ENCODE measurements around the gene CDH15. TPM values are rescaled to one million over a fixed set of nuclear protein-coding genes. Genes with fewer than 3 reads are reported as not detected.

CDH15 gene
- total RNA-seq, 1 experiment from 2014 or later = 0.46 TPM

- TF ChIP-seq FOXP4 (CRISPR knock-in tag; IDR thresholded peaks at IDR 0.05) (no peak), ZNF425 (CRISPR knock-in tag; conservative IDR thresholded peaks at IDR 0.05) (no peak), SMAD4 (CRISPR knock-in tag; IDR thresholded peaks at IDR 0.05) (no peak), GTF2I (CRISPR knock-in tag; conservative IDR thresholded peaks at IDR 0.05) (no peak), HMGXB4 (CRISPR knock-in tag; IDR thresholded peaks at IDR 0.05) (no peak), TP53 (CRISPR knock-in tag; IDR thresholded peaks at IDR 0.05) (no peak), E2F5 (CRISPR knock-in tag; IDR thresholded peaks at IDR 0.05) (no peak), ZNF121 (CRISPR knock-in tag; IDR thresholded peaks at IDR 0.05) (no peak), ZNF423 (CRISPR knock-in tag; IDR thresholded peaks at IDR 0.05) (no peak), SMAD3 (CRISPR knock-in tag; IDR thresholded peaks at IDR 0.05; ENCODE audit: borderline replicate concordance) (no peak), ESRRA (CRISPR knock-in tag; IDR thresholded peaks at IDR 0.05; ENCODE audit: borderline replicate concordance) (no peak)
Measured at GRCh38 chr16:89179148-89179484, 7.6 kb downstream of the CDH15 start (continued).

GRCh38 chr16:89179656-89180315, 8.2 kb downstream of the CDH15 start:
- H3K4me1 Mint-ChIP-seq = no peaks in the 10 kb centered on the region
- no peaks in the 10 kb centered on the region for H3K36me3 Mint-ChIP-seq
- ChIA-PET POLR2A (interaction anchor here (0.7 kb wide), 1 partner anchor 120 kb away, joined by 3 read pairs; no protein-coding TSS in a partner anchor), CTCF (interaction anchor here (1.6 kb wide), 1 partner anchor 8 kb away, joined by 3 read pairs; the partner anchor contains the start of gene CDH15)
- peaks cover 2% of the 10 kb centered on the region; the same call in 1 of the 2 replicates for H3K27me3 Mint-ChIP-seq (ENCODE audit: low read depth)
- H3K27ac Mint-ChIP-seq = no peak overlapping the region
- no peaks in the 10 kb centered on the region for H3K9me3 Mint-ChIP-seq
- H3K4me3 Mint-ChIP-seq = no peak overlapping the region
- DNase-seq (ENCODE audit: low spot score) (no peak), ATAC-seq (no peak)
- TF ChIP-seq MLX (CRISPR knock-in tag; IDR thresholded peaks at IDR 0.05) (no peak), ARID4B (CRISPR knock-in tag; IDR thresholded peaks at IDR 0.05; ENCODE audit: borderline replicate concordance) (no peak), TCF7 (CRISPR knock-in tag; IDR thresholded peaks at IDR 0.05; ENCODE audit: low read depth) (no peak), OVOL2 (CRISPR knock-in tag; IDR thresholded peaks at IDR 0.05; ENCODE audit: borderline replicate concordance) (no peak), IRF1 (CRISPR knock-in tag; IDR thresholded peaks at IDR 0.05) (no peak), AFF4 (CRISPR knock-in tag; IDR thresholded peaks at IDR 0.05; ENCODE audit: borderline replicate concordance) (no peak), MAX (CRISPR knock-in tag; IDR thresholded peaks at IDR 0.05) (no peak)

Data from WTC11 (cell line).